Activated CD4-positive, alpha-beta T cell treated with anti-CD3 and anti-CD28 coated beads, Interleukin-2, amount 50 U/mL, for 48 hours (primary cell): Measurements from ENCODE around the gene ZCCHC7.
A peak's percentile ranks its signal among the peaks of the same experiment; 100 is the strongest.
"Not testable (repeated sequence)": the region's sequence is repeated elsewhere in the genome, so short reads cannot be mapped to it uniquely, and the experiment has no call there.

ENCODE experiments used
- DNase-seq, 2 experiments: peaks; one replicate each; pipeline ENCODE4 v3.0.0-alpha.2; 2020

The ZCCHC7 gene

GRCh38 chr9:37119907-37120842 is at the start of gene ZCCHC7:
Gene ZCCHC7, plus strand, starts transcription at chr9:37120574.
- peak; percentile 97 to 98 for DNase-seq

GRCh38 chr9:37074790-37075189 is 45.6 kb upstream of the ZCCHC7 start:
- DNase-seq, result not testable (repeated sequence)

GRCh38 chr9:37079370-37080164 is 40.8 kb upstream of the ZCCHC7 start:
- DNase-seq, result peak; percentile 93 to 94

GRCh38 chr9:37080165-37080628 is 40.2 kb upstream of the ZCCHC7 start:
- peak in 1 of 2 experiments; percentile 30 for DNase-seq

- not testable (repeated sequence) for DNase-seq
Observed at GRCh38 chr9:37081507-37081906, 38.9 kb upstream of the ZCCHC7 start.

GRCh38 chr9:37082214-37082765 is 38.1 kb upstream of the ZCCHC7 start:
- DNase-seq, result no peak

- DNase-seq, result no peak
Observed at GRCh38 chr9:37083654-37084053, 36.7 kb upstream of the ZCCHC7 start.

- no peak for DNase-seq
Observed at GRCh38 chr9:37085233-37085632, 35.1 kb upstream of the ZCCHC7 start.

GRCh38 chr9:37092714-37093295 is 27.6 kb upstream of the ZCCHC7 start:
- DNase-seq, result not testable (repeated sequence)

- no peak for DNase-seq
Observed at GRCh38 chr9:37094751-37095150, 25.6 kb upstream of the ZCCHC7 start.

- DNase-seq, result no peak
Observed at GRCh38 chr9:37096628-37097027, 23.7 kb upstream of the ZCCHC7 start.

- DNase-seq, result no peak
Observed at GRCh38 chr9:37097294-37097693, 23.1 kb upstream of the ZCCHC7 start.

GRCh38 chr9:37100327-37100726 is 20.0 kb upstream of the ZCCHC7 start:
- no peak for DNase-seq

GRCh38 chr9:37100741-37101140 is 19.6 kb upstream of the ZCCHC7 start:
- no peak for DNase-seq

GRCh38 chr9:37102486-37102885 is 17.9 kb upstream of the ZCCHC7 start:
- no peak for DNase-seq

- DNase-seq, result peak; percentile 13 to 23
Observed at GRCh38 chr9:37104183-37104889, 16.0 kb upstream of the ZCCHC7 start.

GRCh38 chr9:37105234-37105633 is 15.1 kb upstream of the ZCCHC7 start:
- no peak for DNase-seq

- no peak for DNase-seq
Observed at GRCh38 chr9:37107701-37108100, 12.7 kb upstream of the ZCCHC7 start.

- DNase-seq, result not testable (repeated sequence)
Observed at GRCh38 chr9:37114442-37114841, 5.9 kb upstream of the ZCCHC7 start.

GRCh38 chr9:37117956-37118355 is 2.4 kb upstream of the ZCCHC7 start:
- no peak for DNase-seq

- no peak for DNase-seq
Observed at GRCh38 chr9:37119360-37119759, 1.0 kb upstream of the ZCCHC7 start.

- DNase-seq, result not testable (repeated sequence)
Observed at GRCh38 chr9:37120843-37121335, 515 bp downstream of the ZCCHC7 start.
